HepG2 (cell line): ENCODE results near the gene MLYCD. TPM values are rescaled to one million over a fixed set of nuclear protein-coding genes. Genes with fewer than 3 reads are reported as not detected.

ENCODE experiments used
- ATAC-seq: fragments of 200-7000 bp; cut with Tn5 transposase; 3 replicates; pipeline ENCODE4 v1.9.1; 2020; ENCODE audit warnings: mild to moderate bottlenecking, moderate library complexity
- BruUV-seq: library from RNA; stranded (reverse); fragments of 400-500 nt; replicated peaks from 2 replicates; lab custom pipeline; 2021; lab: Mats Ljungman, UMichigan
- CTCF ChIA-PET: fragments of 300-600 bp; formaldehyde crosslinking; extraction: SDS; loops from one replicate; lab custom pipeline; 2021; ENCODE audit warnings: low total read pairs, inconsistent platforms, low intra/inter-chr PET ratio; lab: Yijun Ruan, JAX
- POLR2A ChIA-PET: fragments of 350-600 bp; sonication (Branson Sonifier 250); formaldehyde crosslinking; loops from one replicate; lab custom pipeline; 2020; ENCODE audit warnings: antibody characterized with exemption, inconsistent platforms; lab: Yijun Ruan, JAX
- DNase-seq: peaks from one replicate; pipeline ENCODE4 v3.0.0-alpha.2; 2015; ENCODE audit warnings: low spot score
- FAIRE-seq: peaks from 3 replicates; lab custom pipeline; 2011; peaks lifted over from hg19 to GRCh38; lab: Jason Lieb, UNC
- H2AFZ ChIP-seq: one replicate; pipeline ENCODE4 v1.6.1; 2011; ENCODE audit warnings: low read length, inconsistent platforms
- H3K27ac ChIP-seq: fragments of 300-600 bp; 3 replicates; pipeline ENCODE4 v1.8.0; 2011; ENCODE audit warnings: mixed run types, mild to moderate bottlenecking, mixed read lengths, low read length, inconsistent platforms; ENCODE audit not compliant: insufficient read depth; ENCODE audit errors: extremely low read length
- H3K27me3 ChIP-seq, 2 experiments: fragments of 200-600 bp in 1 of 2; 2 replicates in 1 of 2; 3 replicates in 1 of 2; pipeline versions ENCODE4 v1.6.0 to v1.8.0; 2011; ENCODE audit warnings: low read length in 2 of 2, mild to moderate bottlenecking in 2 of 2, moderate library complexity in 2 of 2, inconsistent platforms in 1 of 2; ENCODE audit not compliant: insufficient read depth in 2 of 2, control insufficient read depth in 1 of 2
- H3K36me3 ChIP-seq, 2 experiments: fragments of 200-600 bp in 1 of 2; replicated peaks in 1 of 2; 2 replicates in 1 of 2; 3 replicates in 1 of 2; pipeline versions ENCODE4 v1.5.1 to v1.8.0; 2011; ENCODE audit warnings: low read length in 2 of 2, inconsistent platforms in 1 of 2; ENCODE audit not compliant: insufficient read depth in 2 of 2, control insufficient read depth in 1 of 2
- H3K4me1 ChIP-seq: 2 replicates; pipeline ENCODE4 v1.5.1; 2012; ENCODE audit warnings: low read length, inconsistent platforms; ENCODE audit not compliant: insufficient read depth
- H3K4me2 ChIP-seq: 2 replicates; pipeline ENCODE4 v1.6.0; 2011; ENCODE audit warnings: low read depth, low read length, inconsistent platforms
- H3K4me3 ChIP-seq, 3 experiments: fragments of 200-600 bp in 1 of 3; sonication (generic), shearing (Covaris generic) in 1 of 3; replicated peaks in 1 of 3; 2 replicates each; pipeline ENCODE4 v1.5.1; 2011 to 2016; ENCODE audit warnings: low read length in 3 of 3, inconsistent platforms in 2 of 3, low read depth in 2 of 3, mild to moderate bottlenecking in 2 of 3, control low read depth in 1 of 3, mixed read lengths in 1 of 3; ENCODE audit not compliant: insufficient read depth in 1 of 3
- H3K79me2 ChIP-seq: one replicate; pipeline ENCODE4 v1.6.1; 2011; ENCODE audit warnings: low read length, inconsistent platforms; ENCODE audit not compliant: insufficient read depth
- H3K9ac ChIP-seq: 2 replicates; pipeline ENCODE4 v1.6.0; 2011; ENCODE audit warnings: mild to moderate bottlenecking, low read depth, low read length, inconsistent platforms; ENCODE audit not compliant: insufficient read depth
- H3K9me3 ChIP-seq: 2 replicates; pipeline ENCODE4 v1.5.1; 2012; ENCODE audit warnings: mild to moderate bottlenecking, low read length
- H4K20me1 ChIP-seq: 2 replicates; pipeline ENCODE4 v1.6.0; 2011; ENCODE audit warnings: inconsistent platforms, mild to moderate bottlenecking, low read length, moderate library complexity; ENCODE audit not compliant: insufficient read depth
- DZIP1 ChIP-seq: sonication (generic); formaldehyde crosslinking; IDR thresholded peaks from 2 replicates; pipeline ENCODE4 v1.5.0; 2020; ENCODE audit warnings: mild to moderate bottlenecking, missing genetic modification reagents
- ETV5 ChIP-seq: IDR thresholded peaks from 2 replicates; pipeline ENCODE4 v1.6.1; 2018; ENCODE audit warnings: missing biosample characterization, missing genetic modification reagents, inconsistent platforms, borderline replicate concordance
- NFYB ChIP-seq: sonication (generic); formaldehyde crosslinking; IDR thresholded peaks from 2 replicates; pipeline ENCODE4 v1.4.0; 2020; ENCODE audit warnings: missing genetic modification reagents
- NKX3-1 ChIP-seq: sonication (generic); formaldehyde crosslinking; IDR thresholded peaks from 2 replicates; pipeline ENCODE4 v1.5.0; 2020; ENCODE audit warnings: missing genetic modification reagents
- SRSF1 ChIP-seq: fragments of 200-400 bp; formaldehyde crosslinking; optimal IDR thresholded peaks from 2 replicates; pipeline ENCODE3; 2017; ENCODE audit warnings: mild to moderate bottlenecking, low read depth, low read length, moderate library complexity
- SRY ChIP-seq: sonication (generic); formaldehyde crosslinking; IDR thresholded peaks from 2 replicates; pipeline ENCODE4 v1.8.0; 2022; ENCODE audit warnings: mild to moderate bottlenecking, missing genetic modification reagents
- SSRP1 ChIP-seq: IDR thresholded peaks from 2 replicates; pipeline ENCODE4 v1.6.1; 2016; ENCODE audit warnings: control low read depth
- ZMYM4 ChIP-seq: sonication (generic); formaldehyde crosslinking; IDR thresholded peaks from 2 replicates; pipeline ENCODE4 v1.8.1; 2023; ENCODE audit warnings: mild to moderate bottlenecking, missing genetic modification reagents
- ZNF124 ChIP-seq: sonication (generic); formaldehyde crosslinking; IDR thresholded peaks from 2 replicates; pipeline ENCODE4 v1.4.0; 2020; ENCODE audit warnings: missing genetic modification reagents
- ZNF577 ChIP-seq: sonication (generic); formaldehyde crosslinking; IDR thresholded peaks from 2 replicates; pipeline ENCODE4 v1.4.0; 2020; ENCODE audit warnings: mild to moderate bottlenecking, low read depth, missing genetic modification reagents, borderline replicate concordance
- ZNF598 ChIP-seq: sonication (generic); formaldehyde crosslinking; IDR thresholded peaks from 2 replicates; pipeline ENCODE4 v1.5.1; 2020; ENCODE audit warnings: mild to moderate bottlenecking, missing genetic modification reagents, borderline replicate concordance
- ZNF660 ChIP-seq: sonication (generic); formaldehyde crosslinking; IDR thresholded peaks from 2 replicates; pipeline ENCODE4 v1.5.1; 2020; ENCODE audit warnings: mild to moderate bottlenecking, low read depth, missing genetic modification reagents, borderline replicate concordance
- ZNF720 ChIP-seq: sonication (generic); formaldehyde crosslinking; IDR thresholded peaks from 2 replicates; pipeline ENCODE4 v1.4.0; 2020; ENCODE audit warnings: missing genetic modification reagents
- ZNF766 ChIP-seq: sonication (generic); formaldehyde crosslinking; IDR thresholded peaks from 2 replicates; pipeline ENCODE4 v1.5.0; 2020; ENCODE audit warnings: missing genetic modification reagents, borderline replicate concordance
- WGBS: methylation state at CpG from one replicate; pipeline ENCODE4 v1.1.6; 2017; ENCODE audit warnings: low lambda C conversion rate; 5-methylcytosine and 5-hydroxymethylcytosine counted together
- in situ Hi-C: cut with HindIII; loops from 2 replicates; pipeline ENCODE4 v1.10.0; 2017; ENCODE audit warnings: low pct_unique_long_range_greater_than_20kb; ENCODE audit not compliant: extremely low pct_ligation_motif_present
- intact Hi-C: fragments of 100-400 bp; cut with micrococcal nuclease; formaldehyde crosslinking; loops from one replicate; pipeline ENCODE4 v1.10.0; 2022; ENCODE audit not compliant: unreplicated experiment
- polyA plus RNA-seq, 8 experiments: library from polyadenylated mRNA; depleted of rRNA in 3 of 8; stranded (reverse) in 7 of 8; unstranded in 1 of 8; fragments of >200 nt; fragmentation: Illumina TruSeq in 4 of 8; extraction: Trizol in 4 of 8; gene quantifications; 2 replicates each; pipeline versions ENCODE4 v1.2.1 to v1.2.3, GENCODE V29; 2011 to 2016; ENCODE audit warnings: low read depth in 4 of 8, missing spikeins in 1 of 8, mixed read lengths in 1 of 8; ENCODE audit not compliant: insufficient read depth in 1 of 8
- total RNA-seq, 5 experiments: library from RNA; depleted of rRNA; stranded (reverse); fragments of >200 nt; fragmentation: Illumina TruSeq; extraction: Trizol; gene quantifications; 2 replicates each; pipeline ENCODE4 v1.2.3, GENCODE V29; 2016; ENCODE audit warnings: low read depth in 1 of 5
- TF ChIP-seq, protein P1 (sequence below): IDR thresholded peaks from 2 replicates; pipeline ENCODE4 v1.6.1; 2018; ENCODE audit warnings: missing genetic modification reagents, mild to moderate bottlenecking, missing compliant biosample characterization
- TF ChIP-seq, protein P2 (sequence below): fragments of 450-650 bp; IDR thresholded peaks from 2 replicates; pipeline ENCODE4 v1.6.1; 2016

MLYCD gene
- total and polyA plus RNA-seq, 2 of the 13 experiments (the other 11 are each of a cell fraction or from before 2014, with no cell fraction given) = 1.8 to 4.0 TPM

- peak; percentile 91 for TF ChIP-seq ZNF124 (CRISPR knock-in tag)
- peak; percentile 83; the same call in 1 of the 2 replicates for TF ChIP-seq ETV5
- no peak for TF ChIP-seq SRY (CRISPR knock-in tag)
These were observed 44.0 kb downstream of the MLYCD start (continued) for GRCh38 chr16:83942815-83943515.

- peaks cover 4 to 21% of the 10 kb centered on the region in 2 experiments; a peak in 2 of 5 replicates for H3K27me3 ChIP-seq
- H3K9ac ChIP-seq = peak overlapping the region; percentile 9; the same call in 1 of the 2 replicates
- H4K20me1 ChIP-seq = no peaks in the 10 kb centered on the region
- H3K4me3 ChIP-seq = peak overlapping the region; percentile 9 to 57 (median 11); a peak in 5 of 6 replicates
- no peaks in the 10 kb centered on the region for H3K36me3 ChIP-seq
- no peaks in the 10 kb centered on the region for H3K79me2 ChIP-seq
- in situ Hi-C loops (no loop called here), intact Hi-C loops (loop anchor here (1.0 to 2.0 kb wide), 2 partner anchors 10 to 15 kb away; partner anchors contain the start of gene OSGIN1)
- peak overlapping the region; percentile 74 for H3K4me2 ChIP-seq
- BruUV-seq = no TSS peak
- WGBS = 36% methylated on average over 10 of the region's 10 CpGs
- no peak for DNase-seq
- peak; percentile 29 for ATAC-seq
- POLR2A ChIA-PET = interaction anchor here (0.7 to 4.3 kb wide), 8 partner anchors 9 to 135 kb away, joined by 3 to 58 read pairs (median 4); partner anchors contain the start of genes HSBP1, MLYCD and OSGIN1
- no peak for FAIRE-seq
- peak overlapping the region; percentile 43 for H3K27ac ChIP-seq
- CTCF ChIA-PET = no interaction called here
- no peak overlapping the region for H2AFZ ChIP-seq
- no peaks in the 10 kb centered on the region for H3K9me3 ChIP-seq
- H3K4me1 ChIP-seq = peaks cover 100% of the 10 kb centered on the region
- TF ChIP-seq NKX3-1 (0 out of 2 replicates have a peak, but pooled peaks have one; percentile 3), SSRP1 (CRISPR knock-in tag) (no peak), ZMYM4 (CRISPR knock-in tag) (no peak), ZNF598 (CRISPR knock-in tag) (no peak), ZNF766 (CRISPR knock-in tag) (no peak), ZNF660 (CRISPR knock-in tag) (no peak), NFYB (CRISPR knock-in tag) (0 out of 2 replicates have a peak, but pooled peaks have one; percentile 18), DZIP1 (CRISPR knock-in tag) (peak; percentile 47; the same call in 1 of the 2 replicates), SRSF1 (peak; percentile 53), ZNF577 (CRISPR knock-in tag) (no peak), ZNF720 (no peak)
- TF ChIP-seq, protein P1, sequence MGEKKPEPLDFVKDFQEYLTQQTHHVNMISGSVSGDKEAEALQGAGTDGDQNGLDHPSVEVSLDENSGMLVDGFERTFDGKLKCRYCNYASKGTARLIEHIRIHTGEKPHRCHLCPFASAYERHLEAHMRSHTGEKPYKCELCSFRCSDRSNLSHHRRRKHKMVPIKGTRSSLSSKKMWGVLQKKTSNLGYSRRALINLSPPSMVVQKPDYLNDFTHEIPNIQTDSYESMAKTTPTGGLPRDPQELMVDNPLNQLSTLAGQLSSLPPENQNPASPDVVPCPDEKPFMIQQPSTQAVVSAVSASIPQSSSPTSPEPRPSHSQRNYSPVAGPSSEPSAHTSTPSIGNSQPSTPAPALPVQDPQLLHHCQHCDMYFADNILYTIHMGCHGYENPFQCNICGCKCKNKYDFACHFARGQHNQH (CRISPR knock-in tag) = no peak
- TF ChIP-seq, protein P2, sequence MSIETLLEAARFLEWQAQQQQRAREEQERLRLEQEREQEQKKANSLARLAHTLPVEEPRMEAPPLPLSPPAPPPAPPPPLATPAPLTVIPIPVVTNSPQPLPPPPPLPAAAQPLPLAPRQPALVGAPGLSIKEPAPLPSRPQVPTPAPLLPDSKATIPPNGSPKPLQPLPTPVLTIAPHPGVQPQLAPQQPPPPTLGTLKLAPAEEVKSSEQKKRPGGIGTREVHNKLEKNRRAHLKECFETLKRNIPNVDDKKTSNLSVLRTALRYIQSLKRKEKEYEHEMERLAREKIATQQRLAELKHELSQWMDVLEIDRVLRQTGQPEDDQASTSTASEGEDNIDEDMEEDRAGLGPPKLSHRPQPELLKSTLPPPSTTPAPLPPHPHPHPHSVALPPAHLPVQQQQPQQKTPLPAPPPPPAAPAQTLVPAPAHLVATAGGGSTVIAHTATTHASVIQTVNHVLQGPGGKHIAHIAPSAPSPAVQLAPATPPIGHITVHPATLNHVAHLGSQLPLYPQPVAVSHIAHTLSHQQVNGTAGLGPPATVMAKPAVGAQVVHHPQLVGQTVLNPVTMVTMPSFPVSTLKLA = no peak
These were observed 44.7 kb downstream of the MLYCD start for GRCh38 chr16:83943516-83944050.
